Upper lobe of right lung (tissue), 1 donor: Measurements from ENCODE around the gene TEX35. TPM values are rescaled to one million over a fixed set of nuclear protein-coding genes. Genes with fewer than 3 reads are reported as not detected.

ENCODE experiments used
- ATAC-seq: fragments of 200-7000 bp; cut with Tn5 transposase; one replicate; pipeline ENCODE4 v1.9.1; 2020; ENCODE audit warnings: mild to moderate bottlenecking, moderate library complexity
- DNase-seq: peaks from one replicate; pipeline ENCODE4 v3.0.0-alpha.2; 2020
- H3K27ac ChIP-seq: fragments of 200-600 bp; one replicate; pipeline ENCODE4 v1.8.0; 2022
- H3K27me3 ChIP-seq: fragments of 200-600 bp; one replicate; pipeline ENCODE4 v1.8.0; 2022; ENCODE audit warnings: mild to moderate bottlenecking
- H3K36me3 ChIP-seq: fragments of 200-600 bp; one replicate; pipeline ENCODE4 v1.8.0; 2022
- H3K4me1 ChIP-seq: fragments of 200-600 bp; one replicate; pipeline ENCODE4 v1.8.0; 2022
- H3K4me3 ChIP-seq: fragments of 200-600 bp; one replicate; pipeline ENCODE4 v1.8.0; 2022; ENCODE audit warnings: mild to moderate bottlenecking
- H3K9me3 ChIP-seq: fragments of 200-600 bp; one replicate; pipeline ENCODE4 v1.8.0; 2022
- intact Hi-C: fragments of 100-400 bp; cut with DNase I; formaldehyde crosslinking; loops from one replicate; pipeline ENCODE4 v1.11.0; 2022
- total RNA-seq: library from RNA; stranded (reverse); fragmentation: NEBNext Ultra II Directional; extraction: Animal tissue kit (Norgen Biotek cat#: 25700); gene quantifications from one replicate; pipeline ENCODE4 v1.2.1, GENCODE V29; 2021
- TF ChIP-seq, protein P1 (sequence below): fragments of 200-600 bp; IDR thresholded peaks from one replicate; pipeline ENCODE4 v1.8.0; 2022; ENCODE audit warnings: antibody characterized with exemption
- donor health status: DM: no; HTN: yes; CAD: no; lungs with severe emphysema.

The TEX35 gene
- total RNA-seq, 1 donor from 2014 or later = not detected

DNA sequence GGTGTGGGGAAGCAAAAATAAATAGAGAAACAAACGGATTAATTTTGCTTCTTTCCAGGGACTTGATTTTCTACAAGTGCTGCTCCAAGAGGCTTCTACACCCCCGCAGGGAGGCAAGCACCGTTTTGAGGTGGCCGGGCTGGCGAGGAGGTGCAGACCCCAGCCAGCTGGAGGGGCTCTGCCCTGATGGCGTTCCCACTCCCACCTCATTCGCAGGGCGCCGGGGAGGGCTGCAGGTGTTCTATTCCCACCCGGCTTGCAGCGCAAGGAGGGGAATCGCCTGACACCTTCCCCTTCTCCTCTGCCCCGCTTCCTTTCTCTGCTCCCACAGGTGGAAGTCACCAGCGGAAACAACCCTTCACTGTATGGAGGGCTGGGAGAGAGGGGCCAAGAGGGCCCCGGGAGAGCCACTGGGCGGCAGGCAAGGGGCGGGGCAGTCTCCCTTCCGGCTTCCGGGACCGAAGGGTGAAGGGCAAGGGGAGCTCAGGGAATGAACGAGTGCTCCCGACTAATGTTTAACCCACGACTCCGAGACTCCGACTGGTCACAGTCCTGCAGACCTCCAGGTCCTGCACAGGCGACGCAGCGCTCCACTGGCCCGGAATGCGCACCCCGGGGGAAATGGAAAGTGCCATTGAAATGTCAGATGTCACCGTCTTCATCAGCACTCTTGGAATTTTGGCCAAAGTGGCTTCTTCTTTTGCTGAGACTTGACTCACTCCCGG is 29.1 kb downstream of the TEX35 start:
- Histone ChIP-seq H3K4me3 (peak overlapping the region; percentile 94), H3K9me3 (no peaks in the 10 kb centered on the region), H3K27me3 (no peaks in the 10 kb centered on the region), H3K4me1 (peaks cover 10% of the 10 kb centered on the region), H3K36me3 (no peaks in the 10 kb centered on the region), H3K27ac (peak overlapping the region; percentile 77)
- peak; percentile 70 for ATAC-seq
- DNase-seq = peak; percentile 85
- intact Hi-C loops = loop anchor here (5.0 to 10.0 kb wide), 2 partner anchors 210 to 463 kb away; no protein-coding TSS in a partner anchor
- TF ChIP-seq, protein P1, sequence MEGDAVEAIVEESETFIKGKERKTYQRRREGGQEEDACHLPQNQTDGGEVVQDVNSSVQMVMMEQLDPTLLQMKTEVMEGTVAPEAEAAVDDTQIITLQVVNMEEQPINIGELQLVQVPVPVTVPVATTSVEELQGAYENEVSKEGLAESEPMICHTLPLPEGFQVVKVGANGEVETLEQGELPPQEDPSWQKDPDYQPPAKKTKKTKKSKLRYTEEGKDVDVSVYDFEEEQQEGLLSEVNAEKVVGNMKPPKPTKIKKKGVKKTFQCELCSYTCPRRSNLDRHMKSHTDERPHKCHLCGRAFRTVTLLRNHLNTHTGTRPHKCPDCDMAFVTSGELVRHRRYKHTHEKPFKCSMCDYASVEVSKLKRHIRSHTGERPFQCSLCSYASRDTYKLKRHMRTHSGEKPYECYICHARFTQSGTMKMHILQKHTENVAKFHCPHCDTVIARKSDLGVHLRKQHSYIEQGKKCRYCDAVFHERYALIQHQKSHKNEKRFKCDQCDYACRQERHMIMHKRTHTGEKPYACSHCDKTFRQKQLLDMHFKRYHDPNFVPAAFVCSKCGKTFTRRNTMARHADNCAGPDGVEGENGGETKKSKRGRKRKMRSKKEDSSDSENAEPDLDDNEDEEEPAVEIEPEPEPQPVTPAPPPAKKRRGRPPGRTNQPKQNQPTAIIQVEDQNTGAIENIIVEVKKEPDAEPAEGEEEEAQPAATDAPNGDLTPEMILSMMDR = no peak

DNA sequence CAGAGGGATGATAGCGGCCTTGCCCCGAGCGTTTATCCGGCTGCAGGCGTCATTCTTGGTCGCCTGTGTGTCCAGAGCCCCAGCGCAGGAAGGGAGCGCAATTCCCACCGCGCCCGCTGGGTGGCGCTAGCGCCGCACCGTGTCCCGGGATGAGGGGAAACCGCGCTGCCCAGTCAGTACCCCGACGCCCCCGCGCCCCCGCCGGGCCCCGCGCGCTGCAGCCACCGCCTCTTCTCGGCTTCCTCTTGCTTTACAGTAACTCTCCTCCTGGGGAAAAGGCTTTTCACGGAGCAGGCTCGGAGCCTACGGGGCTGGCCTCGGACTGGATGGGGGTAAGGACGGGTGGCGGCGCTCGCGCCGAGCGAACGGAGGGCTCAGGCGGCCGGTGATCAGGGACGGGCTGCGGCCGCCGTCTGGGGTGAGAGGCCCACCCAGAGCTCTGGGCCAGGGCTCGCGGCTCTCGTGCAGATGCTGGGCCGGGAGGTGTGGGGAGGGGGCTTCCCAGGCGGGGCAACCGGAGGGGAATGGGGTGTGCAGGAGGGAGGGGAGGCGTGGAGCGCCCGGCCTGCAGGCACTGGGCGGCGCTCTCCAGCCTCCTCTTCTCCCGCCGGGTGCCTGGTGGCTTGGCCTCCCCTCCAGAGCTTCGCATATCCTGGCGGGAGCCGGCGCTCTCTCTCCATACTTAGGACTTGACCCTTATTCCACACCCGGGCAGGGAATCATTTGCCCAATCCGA is 29.8 kb downstream of the TEX35 start:
- TF ChIP-seq, protein P1 = peak; percentile 99
- Histone ChIP-seq H3K4me3 (peak overlapping the region; percentile 94), H3K9me3 (no peaks in the 10 kb centered on the region), H3K27ac (peak overlapping the region; percentile 77), H3K36me3 (no peaks in the 10 kb centered on the region), H3K27me3 (no peaks in the 10 kb centered on the region), H3K4me1 (peaks cover 5% of the 10 kb centered on the region)
- DNase-seq (peak; percentile 94), ATAC-seq (peak; percentile 97)
- intact Hi-C loops = loop anchor here (5.0 to 10.0 kb wide), 2 partner anchors 210 to 462 kb away; no protein-coding TSS in a partner anchor

DNA sequence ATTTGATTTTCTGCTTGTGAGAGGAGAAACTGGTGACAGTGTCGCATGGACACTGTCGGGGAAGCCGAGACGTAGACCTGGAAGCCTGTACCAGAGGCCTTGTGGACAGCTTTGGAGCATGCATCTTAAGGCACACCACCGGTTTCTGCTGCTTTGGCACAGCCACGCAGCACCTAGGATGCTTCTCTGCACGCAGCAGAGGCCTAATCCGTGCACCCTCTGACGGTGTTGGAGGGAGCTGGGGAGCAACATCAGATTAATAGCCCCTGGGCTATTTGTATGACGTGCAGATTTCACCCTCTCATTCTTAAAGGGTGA is 30.3 kb downstream of the TEX35 start:
- H3K27me3 ChIP-seq = no peaks in the 10 kb centered on the region
- intact Hi-C loops = loop anchor here (5.0 to 10.0 kb wide), 2 partner anchors 209 to 462 kb away; no protein-coding TSS in a partner anchor
- no peak overlapping the region for H3K27ac ChIP-seq
- ATAC-seq (peak; percentile 11), DNase-seq (no peak)
- no peaks in the 10 kb centered on the region for H3K36me3 ChIP-seq
- no peaks in the 10 kb centered on the region for H3K9me3 ChIP-seq
- H3K4me1 ChIP-seq = peaks cover 5% of the 10 kb centered on the region
- H3K4me3 ChIP-seq = peak overlapping the region; percentile 94
- TF ChIP-seq, protein P1 = no peak

DNA sequence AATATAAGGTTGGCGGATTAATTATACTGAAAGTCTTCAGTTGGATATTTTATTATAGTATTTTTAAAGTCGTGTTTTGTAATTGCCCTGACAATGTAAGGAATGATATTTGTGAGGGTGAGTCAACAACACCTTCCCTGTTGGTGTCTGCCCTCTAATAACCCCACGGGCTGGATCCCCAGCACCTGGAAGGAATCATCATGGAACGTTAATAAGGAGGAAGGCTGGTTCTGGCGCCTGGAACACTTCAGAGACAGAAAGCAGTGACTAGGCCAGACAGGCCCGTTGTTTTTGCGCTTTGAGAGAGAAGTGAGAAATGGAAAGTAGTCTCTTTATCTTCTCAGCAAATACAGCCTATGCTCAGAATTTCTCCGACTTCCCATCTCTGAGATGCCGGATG is 31.6 kb downstream of the TEX35 start:
- TF ChIP-seq, protein P1 = no peak
- ATAC-seq (no peak), DNase-seq (no peak)
- no peaks in the 10 kb centered on the region for H3K27me3 ChIP-seq
- intact Hi-C loops = loop anchor here (5.0 to 10.0 kb wide), 2 partner anchors 208 to 460 kb away; no protein-coding TSS in a partner anchor
- H3K9me3 ChIP-seq = no peaks in the 10 kb centered on the region
- H3K4me1 ChIP-seq = peaks cover 5% of the 10 kb centered on the region
- no peaks in the 10 kb centered on the region for H3K36me3 ChIP-seq
- no peak overlapping the region for H3K27ac ChIP-seq
- H3K4me3 ChIP-seq = no peak overlapping the region

DNA sequence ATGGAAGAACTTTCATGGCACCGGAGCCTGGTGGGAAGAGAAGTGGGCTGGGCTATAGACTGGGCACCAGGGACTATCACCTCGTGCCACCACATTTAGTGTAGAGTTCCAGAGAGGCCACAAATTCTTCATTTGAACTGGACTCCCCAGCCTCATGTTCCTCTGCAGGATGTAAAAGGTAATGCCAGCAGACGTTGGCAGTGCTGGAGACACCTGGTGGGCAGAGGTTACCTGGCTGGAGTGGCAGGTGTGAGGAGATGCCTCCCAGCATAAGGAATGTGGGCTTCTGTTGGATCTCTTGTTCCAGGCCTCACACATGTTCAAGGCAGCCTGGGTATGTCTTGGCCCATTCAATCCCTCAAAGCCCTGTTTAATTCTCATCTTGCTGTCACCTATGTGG is 35.2 kb downstream of the TEX35 start:
- Histone ChIP-seq H3K4me1 (no peaks in the 10 kb centered on the region), H3K9me3 (no peaks in the 10 kb centered on the region), H3K27me3 (no peaks in the 10 kb centered on the region), H3K36me3 (no peaks in the 10 kb centered on the region), H3K4me3 (no peak overlapping the region), H3K27ac (no peak overlapping the region)
- ATAC-seq (no peak), DNase-seq (no peak)
- intact Hi-C loops = loop anchor here (10.0 kb wide), 1 partner anchor 457 kb away; no protein-coding TSS in a partner anchor
- TF ChIP-seq, protein P1 = no peak
